GM18498 (cell line): ENCODE results near the gene UGDH.
"Not testable (repeated sequence)": the region's sequence is repeated elsewhere in the genome, so short reads cannot be mapped to it uniquely, and the experiment has no call there.

ENCODE experiments used
- ATAC-seq: cut with Tn5 transposase; IDR thresholded peaks from one replicate; pipeline ENCODE4 v1.9.1; 2021; ENCODE audit warnings: mild to moderate bottlenecking, moderate library complexity; ENCODE audit not compliant: unreplicated experiment

Gene UGDH

DNA sequence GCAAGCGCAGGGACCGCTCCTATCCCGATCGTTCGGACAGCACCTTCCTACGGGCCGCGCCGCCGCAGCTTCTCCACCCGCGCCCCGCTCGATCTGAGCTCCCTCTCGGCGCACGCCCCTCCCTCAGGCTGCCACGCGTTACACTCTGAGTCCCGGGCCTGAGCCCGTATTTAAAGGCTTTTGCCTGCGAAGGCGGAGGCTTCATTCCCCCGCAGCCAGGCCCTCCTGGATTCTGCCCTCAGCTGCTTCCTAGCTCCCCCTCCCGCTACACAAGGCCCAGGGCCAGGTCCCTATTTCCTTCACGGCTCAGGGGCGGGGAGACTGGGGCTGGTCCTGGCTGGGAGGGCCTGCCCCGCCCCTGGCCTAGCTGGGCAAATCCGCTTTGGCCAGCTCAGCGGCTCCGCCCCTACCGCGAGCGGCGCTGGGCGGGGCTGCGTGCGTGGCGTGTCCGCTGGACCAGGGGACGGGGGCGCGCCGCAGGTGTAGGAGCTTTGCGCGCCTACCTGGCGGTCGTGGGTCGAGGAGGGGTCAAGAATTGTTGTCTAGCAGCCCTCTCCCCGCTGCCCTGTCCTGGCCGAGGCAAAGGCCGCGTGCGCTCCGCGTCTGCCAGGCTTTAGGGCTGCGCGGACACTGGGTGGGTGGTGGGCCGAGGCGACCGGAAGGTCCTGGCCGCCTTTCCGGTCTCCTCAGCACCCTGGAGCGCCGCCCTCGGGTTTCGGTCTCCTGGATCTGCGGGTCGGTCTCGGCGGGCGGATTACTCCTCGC, at the start of gene UGDH:
TSS of gene UGDH (minus strand) at position 144 of the 765 bp plus-strand sequence. CDS start 5,927 bp downstream, outside the sequence.
- peak; percentile 96 for ATAC-seq

- no peak for ATAC-seq
Measured at GRCh38 chr4:39574946-39575345, 47.7 kb upstream of the UGDH start.

DNA sequence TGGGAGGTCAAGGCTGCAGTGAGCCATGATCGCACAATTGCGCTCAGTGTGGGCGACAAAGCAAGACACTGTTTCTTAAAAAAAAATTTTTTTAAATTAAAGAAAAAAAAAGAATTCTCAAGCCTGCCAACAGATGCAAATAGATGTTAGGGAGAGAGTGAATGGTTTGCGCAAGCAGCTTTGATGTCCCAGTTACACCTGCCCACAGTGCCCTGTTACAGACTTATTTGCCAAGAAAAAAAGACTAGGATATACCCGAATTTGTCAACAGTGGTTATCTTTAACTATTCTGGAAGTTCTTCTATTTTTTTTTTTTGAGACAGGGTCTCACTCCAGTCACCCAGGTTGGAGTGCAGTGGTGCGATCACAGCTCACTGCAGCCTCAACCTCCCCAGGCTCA, 44.3 kb upstream of the UGDH start:
- ATAC-seq: no peak

GRCh38 chr4:39571054-39571453, 43.8 kb upstream of the UGDH start:
- no peak for ATAC-seq

DNA sequence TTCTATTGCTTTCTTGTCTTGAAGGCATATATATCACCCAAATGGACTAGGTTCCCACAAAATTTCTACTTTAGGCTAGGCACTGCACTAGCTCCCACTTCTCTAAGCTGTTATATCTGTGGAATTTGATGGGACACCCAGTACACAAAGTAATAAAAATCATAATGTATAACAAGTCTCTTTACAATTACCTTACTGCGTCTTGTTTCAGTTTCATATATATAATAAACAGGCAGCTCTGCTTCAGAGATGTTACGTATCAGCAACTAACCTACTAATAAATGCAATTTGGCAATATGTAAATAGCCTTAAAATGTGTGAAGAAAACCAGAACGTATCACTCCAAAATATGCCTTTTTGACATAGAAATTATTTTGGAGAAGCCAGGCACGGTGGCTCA, 42.0 kb upstream of the UGDH start:
- ATAC-seq: no peak

DNA sequence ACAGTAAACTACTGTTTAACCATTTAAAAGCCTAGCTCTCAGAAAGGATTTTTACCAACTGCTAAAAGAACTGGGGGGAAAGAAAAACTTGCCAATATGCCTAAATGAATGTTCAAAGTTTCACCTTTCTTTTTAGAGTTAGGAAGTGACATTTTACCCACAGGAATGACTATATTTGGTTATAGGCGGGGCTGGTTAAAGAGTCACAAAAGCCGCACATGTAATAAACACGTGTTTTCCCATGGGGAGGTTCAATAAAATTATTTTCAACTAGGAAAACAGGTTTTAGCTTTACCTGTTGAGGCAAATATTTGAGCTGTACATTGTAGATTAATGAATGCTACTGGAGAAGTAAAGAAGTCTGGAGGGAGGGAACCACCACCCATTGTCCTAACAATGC, 41.6 kb upstream of the UGDH start:
- ATAC-seq: no peak

- ATAC-seq: no peak
Measured at GRCh38 chr4:39565878-39566600, 38.8 kb upstream of the UGDH start.

DNA sequence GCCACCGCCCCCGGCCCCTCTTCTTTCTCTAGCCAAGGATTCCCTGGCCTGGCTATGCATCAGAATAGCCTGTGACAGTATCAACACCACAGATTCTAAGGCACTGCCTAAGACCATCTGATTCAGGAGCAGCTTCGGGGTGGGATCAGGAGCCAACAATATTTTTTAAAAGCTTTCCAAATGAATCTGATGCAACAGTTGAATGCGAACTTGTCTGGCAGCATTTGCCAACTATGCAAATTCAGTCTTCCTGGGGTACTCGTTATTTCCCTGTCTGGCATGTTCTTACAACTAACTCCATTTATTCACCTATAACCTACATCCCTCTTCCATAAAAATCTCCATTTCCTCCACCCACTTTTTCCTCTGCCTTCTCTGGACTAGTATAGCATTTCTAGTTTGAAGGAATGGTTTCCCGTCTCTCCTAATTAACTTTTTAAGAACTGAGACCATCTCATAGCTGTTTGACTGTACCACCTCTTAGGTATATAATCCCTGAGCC, 36.2 kb upstream of the UGDH start:
- no peak for ATAC-seq

DNA sequence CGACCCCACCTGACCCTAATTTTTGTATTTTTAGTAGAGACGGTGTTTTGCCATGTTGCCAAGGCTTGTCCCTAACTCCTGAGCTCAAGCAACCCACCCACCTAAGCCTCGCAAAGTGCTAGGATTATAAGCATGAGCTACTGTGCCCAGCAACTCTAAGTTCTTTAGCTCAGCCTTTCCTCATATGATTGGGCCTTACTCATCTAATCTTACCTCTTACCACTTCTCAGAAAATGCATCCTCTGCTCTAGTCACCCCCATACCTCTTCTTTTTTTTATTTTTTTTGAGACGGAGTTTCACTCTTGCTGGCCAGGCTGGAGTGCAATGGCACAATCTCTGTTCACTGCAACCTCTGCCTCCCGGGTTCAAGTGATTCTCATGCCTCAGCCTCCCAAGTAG, 35.6 kb upstream of the UGDH start:
- ATAC-seq: no peak

- no peak for ATAC-seq
Measured at GRCh38 chr4:39559626-39560025, 32.4 kb upstream of the UGDH start.

- no peak for ATAC-seq
Measured at GRCh38 chr4:39555472-39555871, 28.2 kb upstream of the UGDH start.

DNA sequence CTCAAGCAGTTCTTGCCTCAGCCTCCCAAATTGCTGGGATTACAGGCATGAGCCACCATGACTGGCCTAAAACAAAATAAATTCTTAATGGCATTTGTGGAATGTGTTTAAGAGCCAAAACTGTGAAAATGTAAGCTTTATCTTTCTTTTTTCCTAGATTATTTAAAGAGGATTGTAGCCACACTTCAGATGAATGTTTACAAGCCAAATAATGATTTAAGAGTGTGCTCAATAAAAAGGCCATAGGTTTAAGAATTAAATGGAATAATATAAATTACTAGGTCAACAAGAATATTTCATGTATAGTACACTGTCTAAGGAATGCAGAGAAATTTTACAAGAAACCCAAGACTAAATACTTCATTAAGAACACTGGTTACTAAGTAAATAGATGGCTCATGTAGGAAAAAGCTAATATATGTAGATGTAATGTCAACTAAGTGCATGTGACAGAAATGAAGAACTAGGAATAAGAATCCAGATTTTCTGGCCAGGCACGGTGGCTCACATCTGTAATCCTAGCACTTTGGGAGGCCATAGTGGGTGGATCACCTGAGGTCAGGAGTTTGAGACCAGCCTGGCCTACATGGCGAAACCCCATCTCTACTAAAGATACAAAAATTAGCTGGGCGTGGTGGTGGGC, 21.3 kb upstream of the UGDH start:
- no peak for ATAC-seq

- no peak for ATAC-seq
Measured at GRCh38 chr4:39544580-39545315, 17.5 kb upstream of the UGDH start.

GRCh38 chr4:39544080-39544479, 16.8 kb upstream of the UGDH start:
- not testable (repeated sequence) for ATAC-seq

DNA sequence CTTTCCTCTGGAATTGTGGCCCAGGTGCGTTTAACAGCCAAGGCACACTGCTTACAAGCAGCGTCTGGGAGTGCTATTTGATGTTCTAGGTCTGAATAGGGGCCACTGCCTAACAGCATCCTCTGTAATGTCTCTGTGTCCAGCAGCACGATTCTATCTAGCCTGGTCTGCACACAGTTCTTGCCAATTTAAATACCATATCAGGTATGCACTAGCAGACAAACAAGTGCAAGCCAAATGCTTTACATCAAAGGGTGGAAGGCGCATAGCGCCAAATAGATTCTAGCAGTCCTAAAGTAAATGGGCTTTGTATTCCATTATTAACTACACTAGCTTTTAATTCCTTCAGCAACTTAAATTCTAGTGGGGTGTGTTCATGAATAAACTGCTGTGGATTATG, 15.8 kb upstream of the UGDH start:
- no peak for ATAC-seq

- no peak for ATAC-seq
Measured at GRCh38 chr4:39542611-39543012, 15.4 kb upstream of the UGDH start.

GRCh38 chr4:39541987-39542610, 14.9 kb upstream of the UGDH start:
- no peak for ATAC-seq

DNA sequence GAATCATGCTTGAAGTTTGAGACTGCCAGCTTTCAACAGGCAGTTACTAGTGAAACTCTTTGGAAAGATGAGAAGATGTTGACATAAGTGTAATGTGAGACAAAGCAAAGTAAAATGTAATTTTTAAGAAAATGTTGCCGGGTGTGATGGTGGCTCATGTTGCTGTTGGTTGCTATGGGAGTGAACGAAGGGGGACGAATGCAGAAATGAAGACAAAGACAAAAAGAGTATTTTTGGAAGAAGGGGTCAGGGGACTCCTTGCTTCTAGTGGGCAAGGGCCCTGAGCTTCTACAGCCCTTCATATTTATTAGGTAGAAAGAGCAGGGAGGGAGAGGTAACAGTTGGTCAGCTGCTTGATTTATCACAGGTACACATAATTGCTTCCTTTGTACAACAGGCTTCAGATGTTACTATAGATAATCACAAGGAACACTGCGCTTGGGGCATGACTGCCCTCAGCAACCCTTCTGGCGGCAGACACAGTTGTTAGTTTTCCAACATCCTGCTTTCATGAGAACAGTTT, 11.9 kb upstream of the UGDH start:
- ATAC-seq: no peak

- ATAC-seq: no peak
Measured at GRCh38 chr4:39533541-39533940, 6.3 kb upstream of the UGDH start.

DNA sequence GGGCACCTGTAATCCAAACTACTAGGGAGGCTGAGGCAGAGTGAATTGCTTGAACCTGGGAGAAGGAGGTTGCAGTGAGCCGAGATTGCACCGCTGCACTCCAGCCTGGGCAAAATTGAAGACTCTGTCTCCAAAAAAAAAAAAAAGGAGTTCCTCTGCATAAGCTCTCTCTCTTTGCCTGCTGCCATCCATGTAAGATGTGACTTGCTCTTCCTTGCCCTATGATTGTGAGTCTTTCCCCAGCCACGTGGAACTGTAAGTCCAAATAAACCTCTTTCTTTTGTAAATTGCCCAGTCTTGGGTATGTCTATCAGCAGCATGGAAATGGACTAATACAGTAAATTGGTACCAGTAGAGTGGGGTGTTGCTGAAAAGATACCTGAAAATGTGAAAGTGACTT, 5.0 kb upstream of the UGDH start:
- ATAC-seq: not testable (repeated sequence)
